ENCODE measurements around the gene PDE12. TPM values are rescaled to one million over a fixed set of nuclear protein-coding genes. Genes with fewer than 3 reads are reported as not detected.

Gene PDE12
- total and polyA plus RNA-seq, 2 donors (not counting 3 experiments of a cell fraction or from before 2014, with no cell fraction given) = 12.8 to 20.4 TPM

- Histone ChIP-seq H3K9me3 (replicated peaks; ENCODE audit: control insufficient read depth, insufficient read depth, low read length) (no peaks in the 10 kb centered on the region), H3K9me1 (replicated peaks; ENCODE audit: control insufficient read depth, extremely low read depth, insufficient read depth, low read length) (no peaks in the 10 kb centered on the region), H4K20me1 (replicated peaks; ENCODE audit: control insufficient read depth, extremely low read depth, insufficient read depth, low read length) (peaks cover 2% of the 10 kb centered on the region), H3K27me3 (ENCODE audit: control insufficient read depth in 2 of 2, insufficient read depth in 2 of 2, low read length in 2 of 2) (no peaks in the 10 kb centered on the region), H3K79me2 (ENCODE audit: control insufficient read depth, insufficient read depth, low read length) (peaks cover 26% of the 10 kb centered on the region), H3K36me3 (ENCODE audit: control insufficient read depth in 2 of 2, extremely low read depth in 1 of 2, insufficient read depth in 2 of 2, low read length in 2 of 2) (peaks cover 16 to 35% of the 10 kb centered on the region in 2 experiments), H3K27ac (ENCODE audit: insufficient read depth, low read depth, low read length) (no peak overlapping the region), H3K4me3 (replicated peaks in 1 of 3; ENCODE audit: insufficient read depth in 1 of 3, low read depth in 1 of 3, low read length in 3 of 3) (no peak overlapping the region), H3K4me2 (ENCODE audit: insufficient read depth, low read length) (no peak overlapping the region), H2AFZ (ENCODE audit: low read depth, low read length) (no peak overlapping the region), H3K9ac (replicated peaks; ENCODE audit: extremely low read depth, insufficient read depth, low read length) (no peak overlapping the region), H3K4me1 (ENCODE audit: control insufficient read depth, extremely low read depth, insufficient read depth, low read length) (peaks cover 2% of the 10 kb centered on the region)
- ChIA-PET POLR2A (no interaction called here), CTCF (interaction anchor here (0.6 to 1.7 kb wide), 3 partner anchors 10 to 175 kb away, joined by 3 to 6 read pairs (median 3); no protein-coding TSS in a partner anchor)
- intact Hi-C loops (cut with micrococcal nuclease) (no loop called here), dilution Hi-C loops (cut with MboI; ENCODE audit: extremely low pct_ligation_motif_present, low sequenced_read_pairs) (no loop called here)
- FAIRE-seq (no peak), DNase-seq (ENCODE audit: low read depth, low spot score) (no peak)
- BruUV-seq (replicated peaks) = no TSS peak
- TF ChIP-seq, protein P1, sequence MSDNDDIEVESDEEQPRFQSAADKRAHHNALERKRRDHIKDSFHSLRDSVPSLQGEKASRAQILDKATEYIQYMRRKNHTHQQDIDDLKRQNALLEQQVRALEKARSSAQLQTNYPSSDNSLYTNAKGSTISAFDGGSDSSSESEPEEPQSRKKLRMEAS (IDR thresholded peaks at IDR 0.05; ENCODE audit: insufficient read depth, insufficient read length) = no peak
- no peak for TF ChIP-seq FOS (IDR thresholded peaks at IDR 0.05; ENCODE audit: borderline replicate concordance, insufficient read depth, low read length)
- TF ChIP-seq EZH2 (IDR thresholded peaks at IDR 0.05; ENCODE audit: borderline replicate concordance, low read depth, low read length, severe bottlenecking) = no peak
- TF ChIP-seq, protein P2, sequence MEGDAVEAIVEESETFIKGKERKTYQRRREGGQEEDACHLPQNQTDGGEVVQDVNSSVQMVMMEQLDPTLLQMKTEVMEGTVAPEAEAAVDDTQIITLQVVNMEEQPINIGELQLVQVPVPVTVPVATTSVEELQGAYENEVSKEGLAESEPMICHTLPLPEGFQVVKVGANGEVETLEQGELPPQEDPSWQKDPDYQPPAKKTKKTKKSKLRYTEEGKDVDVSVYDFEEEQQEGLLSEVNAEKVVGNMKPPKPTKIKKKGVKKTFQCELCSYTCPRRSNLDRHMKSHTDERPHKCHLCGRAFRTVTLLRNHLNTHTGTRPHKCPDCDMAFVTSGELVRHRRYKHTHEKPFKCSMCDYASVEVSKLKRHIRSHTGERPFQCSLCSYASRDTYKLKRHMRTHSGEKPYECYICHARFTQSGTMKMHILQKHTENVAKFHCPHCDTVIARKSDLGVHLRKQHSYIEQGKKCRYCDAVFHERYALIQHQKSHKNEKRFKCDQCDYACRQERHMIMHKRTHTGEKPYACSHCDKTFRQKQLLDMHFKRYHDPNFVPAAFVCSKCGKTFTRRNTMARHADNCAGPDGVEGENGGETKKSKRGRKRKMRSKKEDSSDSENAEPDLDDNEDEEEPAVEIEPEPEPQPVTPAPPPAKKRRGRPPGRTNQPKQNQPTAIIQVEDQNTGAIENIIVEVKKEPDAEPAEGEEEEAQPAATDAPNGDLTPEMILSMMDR (IDR thresholded peaks at IDR 0.05; ENCODE audit: extremely low read depth in 1 of 2, insufficient read depth in 1 of 2, low read depth in 1 of 2, low read length in 2 of 2) = no peak
- no peak for TF ChIP-seq MYC (IDR thresholded peaks at IDR 0.05; ENCODE audit: low read depth, low read length)
- no peak for TF ChIP-seq GATA2 (IDR thresholded peaks at IDR 0.05; ENCODE audit: insufficient read depth, insufficient read length, low read depth, low read length)
- TF ChIP-seq POLR2AphosphoS5 (IDR thresholded peaks at IDR 0.05; ENCODE audit: insufficient read depth, low read depth, low read length) = no peak
- no peak for TF ChIP-seq JUN (IDR thresholded peaks at IDR 0.05; ENCODE audit: borderline replicate concordance, insufficient read depth, insufficient read length, low read depth)
- no peak for TF ChIP-seq POLR2A (IDR thresholded peaks at IDR 0.05; ENCODE audit: low read depth, low read length)
Measured at GRCh38 chr3:57572096-57572495, 16.0 kb downstream of the PDE12 start.
